Measurements from ENCODE around the gene MRPL1.

GRCh38 chr4:77903186-77903585, 40.6 kb downstream of the MRPL1 start:
- TF ChIP-seq SIRT6 (IDR thresholded peaks at IDR 0.05; ENCODE audit: low read depth, low read length) (no peak), SMC3 (conservative IDR thresholded peaks at IDR 0.05; ENCODE audit: insufficient read depth, low read depth, low read length) (no peak), RAD21 (CRISPR knock-in tag; conservative IDR thresholded peaks at IDR 0.05 in 1 of 2, IDR thresholded peaks at IDR 0.05 in 1 of 2) (no peak), POLR2A (conservative IDR thresholded peaks at IDR 0.05) (no peak), REST (IDR thresholded peaks at IDR 0.05; ENCODE audit: borderline replicate concordance) (no peak), REST (CRISPR knock-in tag; IDR thresholded peaks at IDR 0.05; ENCODE audit: low read depth) (no peak), CTCF (IDR thresholded peaks at IDR 0.05 in 2 of 3, conservative IDR thresholded peaks at IDR 0.05 in 1 of 3; ENCODE audit: insufficient read depth in 2 of 3, low read depth in 1 of 3, low read length in 3 of 3) (no peak), FOXP1 (CRISPR knock-in tag; IDR thresholded peaks at IDR 0.05) (no peak), ZNF830 (CRISPR knock-in tag; IDR thresholded peaks at IDR 0.05) (no peak), FOXM1 (IDR thresholded peaks at IDR 0.05; ENCODE audit: low read depth) (no peak), FOXM1 (CRISPR knock-in tag; IDR thresholded peaks at IDR 0.05; ENCODE audit: low read depth) (no peak), GABPA (tag; conservative IDR thresholded peaks at IDR 0.05; ENCODE audit: low read depth) (no peak), TAF1 (IDR thresholded peaks at IDR 0.05; ENCODE audit: control insufficient read depth, extremely low read depth, insufficient read depth, low read length, severe bottlenecking) (no peak)
- TF ChIP-seq, protein P1, sequence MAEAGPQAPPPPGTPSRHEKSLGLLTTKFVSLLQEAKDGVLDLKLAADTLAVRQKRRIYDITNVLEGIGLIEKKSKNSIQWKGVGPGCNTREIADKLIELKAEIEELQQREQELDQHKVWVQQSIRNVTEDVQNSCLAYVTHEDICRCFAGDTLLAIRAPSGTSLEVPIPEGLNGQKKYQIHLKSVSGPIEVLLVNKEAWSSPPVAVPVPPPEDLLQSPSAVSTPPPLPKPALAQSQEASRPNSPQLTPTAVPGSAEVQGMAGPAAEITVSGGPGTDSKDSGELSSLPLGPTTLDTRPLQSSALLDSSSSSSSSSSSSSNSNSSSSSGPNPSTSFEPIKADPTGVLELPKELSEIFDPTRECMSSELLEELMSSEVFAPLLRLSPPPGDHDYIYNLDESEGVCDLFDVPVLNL (CRISPR knock-in tag; IDR thresholded peaks at IDR 0.05; ENCODE audit: low read depth), result no peak
- TF ChIP-seq, protein P2, sequence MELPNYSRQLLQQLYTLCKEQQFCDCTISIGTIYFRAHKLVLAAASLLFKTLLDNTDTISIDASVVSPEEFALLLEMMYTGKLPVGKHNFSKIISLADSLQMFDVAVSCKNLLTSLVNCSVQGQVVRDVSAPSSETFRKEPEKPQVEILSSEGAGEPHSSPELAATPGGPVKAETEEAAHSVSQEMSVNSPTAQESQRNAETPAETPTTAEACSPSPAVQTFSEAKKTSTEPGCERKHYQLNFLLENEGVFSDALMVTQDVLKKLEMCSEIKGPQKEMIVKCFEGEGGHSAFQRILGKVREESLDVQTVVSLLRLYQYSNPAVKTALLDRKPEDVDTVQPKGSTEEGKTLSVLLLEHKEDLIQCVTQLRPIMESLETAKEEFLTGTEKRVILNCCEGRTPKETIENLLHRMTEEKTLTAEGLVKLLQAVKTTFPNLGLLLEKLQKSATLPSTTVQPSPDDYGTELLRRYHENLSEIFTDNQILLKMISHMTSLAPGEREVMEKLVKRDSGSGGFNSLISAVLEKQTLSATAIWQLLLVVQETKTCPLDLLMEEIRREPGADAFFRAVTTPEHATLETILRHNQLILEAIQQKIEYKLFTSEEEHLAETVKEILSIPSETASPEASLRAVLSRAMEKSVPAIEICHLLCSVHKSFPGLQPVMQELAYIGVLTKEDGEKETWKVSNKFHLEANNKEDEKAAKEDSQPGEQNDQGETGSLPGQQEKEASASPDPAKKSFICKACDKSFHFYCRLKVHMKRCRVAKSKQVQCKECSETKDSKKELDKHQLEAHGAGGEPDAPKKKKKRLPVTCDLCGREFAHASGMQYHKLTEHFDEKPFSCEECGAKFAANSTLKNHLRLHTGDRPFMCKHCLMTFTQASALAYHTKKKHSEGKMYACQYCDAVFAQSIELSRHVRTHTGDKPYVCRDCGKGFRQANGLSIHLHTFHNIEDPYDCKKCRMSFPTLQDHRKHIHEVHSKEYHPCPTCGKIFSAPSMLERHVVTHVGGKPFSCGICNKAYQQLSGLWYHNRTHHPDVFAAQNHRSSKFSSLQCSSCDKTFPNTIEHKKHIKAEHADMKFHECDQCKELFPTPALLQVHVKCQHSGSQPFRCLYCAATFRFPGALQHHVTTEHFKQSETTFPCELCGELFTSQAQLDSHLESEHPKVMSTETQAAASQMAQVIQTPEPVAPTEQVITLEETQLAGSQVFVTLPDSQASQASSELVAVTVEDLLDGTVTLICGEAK (IDR thresholded peaks at IDR 0.05), result no peak
- TF ChIP-seq, protein P2 (CRISPR knock-in tag; IDR thresholded peaks at IDR 0.05), result no peak

Measured in K562 (cell line).